Sigmoid colon (tissue), 4 donors: ENCODE results near the gene AP1AR.

Experiments
- EP300 ChIP-seq, 4 donors: sonication (generic); formaldehyde crosslinking; IDR thresholded peaks; one replicate each; pipeline ENCODE4 v1.6.1; 2017; ENCODE audit warnings: antibody characterized with exemption in 4 of 4
- POLR2A ChIP-seq, 2 donors: fragments of 450-650 bp; IDR thresholded peaks; one replicate each; pipeline ENCODE4 v1.6.1; 2016; ENCODE audit warnings: antibody characterized with exemption in 2 of 2, mild to moderate bottlenecking in 2 of 2, moderate library complexity in 2 of 2
- TF ChIP-seq, protein P1 (sequence below), 4 experiments: fragments of 450-650 bp in 3 of 4; fragments of 200-600 bp in 1 of 4; IDR thresholded peaks; one replicate each; pipeline ENCODE4 v1.5.1; 2016 to 2019; ENCODE audit warnings: antibody characterized with exemption in 4 of 4, mild to moderate bottlenecking in 3 of 4, moderate library complexity in 2 of 4

DNA sequence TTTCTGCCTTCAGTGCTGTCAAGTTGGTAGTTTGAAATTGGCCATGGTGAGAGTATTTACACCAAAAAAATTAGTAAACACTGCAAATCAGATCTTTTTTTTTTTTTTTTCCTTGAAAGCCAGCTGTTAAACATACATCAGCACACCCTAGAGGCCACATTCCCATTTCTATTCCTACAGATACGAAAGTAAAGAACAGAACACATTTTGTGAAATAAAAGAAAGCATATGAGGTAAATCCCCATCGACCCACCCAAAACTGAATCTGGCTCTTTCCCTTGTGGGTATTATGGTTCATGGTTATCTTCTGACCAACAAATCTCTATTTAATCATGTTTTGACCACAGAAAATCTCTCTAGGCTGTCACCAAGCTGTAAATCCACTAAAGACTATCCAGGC, 41.8 kb upstream of the AP1AR start:
- TF ChIP-seq POLR2A (IDR thresholded peaks at IDR 0.05), result no peak
- no peak for TF ChIP-seq EP300 (IDR thresholded peaks at IDR 0.05)
- TF ChIP-seq, protein P1, sequence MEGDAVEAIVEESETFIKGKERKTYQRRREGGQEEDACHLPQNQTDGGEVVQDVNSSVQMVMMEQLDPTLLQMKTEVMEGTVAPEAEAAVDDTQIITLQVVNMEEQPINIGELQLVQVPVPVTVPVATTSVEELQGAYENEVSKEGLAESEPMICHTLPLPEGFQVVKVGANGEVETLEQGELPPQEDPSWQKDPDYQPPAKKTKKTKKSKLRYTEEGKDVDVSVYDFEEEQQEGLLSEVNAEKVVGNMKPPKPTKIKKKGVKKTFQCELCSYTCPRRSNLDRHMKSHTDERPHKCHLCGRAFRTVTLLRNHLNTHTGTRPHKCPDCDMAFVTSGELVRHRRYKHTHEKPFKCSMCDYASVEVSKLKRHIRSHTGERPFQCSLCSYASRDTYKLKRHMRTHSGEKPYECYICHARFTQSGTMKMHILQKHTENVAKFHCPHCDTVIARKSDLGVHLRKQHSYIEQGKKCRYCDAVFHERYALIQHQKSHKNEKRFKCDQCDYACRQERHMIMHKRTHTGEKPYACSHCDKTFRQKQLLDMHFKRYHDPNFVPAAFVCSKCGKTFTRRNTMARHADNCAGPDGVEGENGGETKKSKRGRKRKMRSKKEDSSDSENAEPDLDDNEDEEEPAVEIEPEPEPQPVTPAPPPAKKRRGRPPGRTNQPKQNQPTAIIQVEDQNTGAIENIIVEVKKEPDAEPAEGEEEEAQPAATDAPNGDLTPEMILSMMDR (IDR thresholded peaks at IDR 0.05), result no peak
